ENCODE results near the gene MSRB2. TPM values are rescaled to one million over a fixed set of nuclear protein-coding genes. Genes with fewer than 3 reads are reported as not detected.

Gene MSRB2
- total RNA-seq, 1 experiment from 2014 or later = 9.6 TPM

GRCh38 chr10:23150610-23151009, 55.2 kb downstream of the MSRB2 start:
- TF ChIP-seq SMAD4 (CRISPR knock-in tag; IDR thresholded peaks at IDR 0.05) = no peak
- TF ChIP-seq ATF6 (CRISPR knock-in tag; IDR thresholded peaks at IDR 0.05) = no peak
- no peak for TF ChIP-seq ZNF121 (CRISPR knock-in tag; IDR thresholded peaks at IDR 0.05)
- TF ChIP-seq ZNF232 (CRISPR knock-in tag; IDR thresholded peaks at IDR 0.05) = no peak
- TF ChIP-seq FOXJ3 (CRISPR knock-in tag; IDR thresholded peaks at IDR 0.05; ENCODE audit: borderline replicate concordance) = no peak
- no peak for TF ChIP-seq IRF1 (CRISPR knock-in tag; IDR thresholded peaks at IDR 0.05)
- no peak for TF ChIP-seq USF1 (CRISPR knock-in tag; IDR thresholded peaks at IDR 0.05)
- no peak for TF ChIP-seq GRHL2 (CRISPR knock-in tag; IDR thresholded peaks at IDR 0.05; ENCODE audit: insufficient replicate concordance, severe bottlenecking)
- TF ChIP-seq STAT6 (CRISPR knock-in tag; conservative IDR thresholded peaks at IDR 0.05; ENCODE audit: low read depth) = no peak
- TF ChIP-seq NFYB (CRISPR knock-in tag; conservative IDR thresholded peaks at IDR 0.05; ENCODE audit: low read depth) = no peak
- CTCF ChIA-PET = no interaction called here
- Mint-ChIP-seq H3K4me3 (no peak overlapping the region), H3K9me3 (no peaks in the 10 kb centered on the region), H3K4me1 (no peaks in the 10 kb centered on the region), H3K27me3 (ENCODE audit: low read depth) (no peaks in the 10 kb centered on the region), H3K36me3 (no peaks in the 10 kb centered on the region), H3K27ac (no peak overlapping the region)
- ATAC-seq (no peak), DNase-seq (ENCODE audit: low spot score) (no peak)
- POLR2A ChIA-PET = no interaction called here

GRCh38 chr10:23151071-23151470, 55.7 kb downstream of the MSRB2 start:
- no peak for ATAC-seq
- no peak for DNase-seq (ENCODE audit: low spot score)
- CTCF ChIA-PET = no interaction called here
- Mint-ChIP-seq H3K4me3 (no peak overlapping the region), H3K4me1 (no peaks in the 10 kb centered on the region), H3K27me3 (ENCODE audit: low read depth) (no peaks in the 10 kb centered on the region), H3K36me3 (no peaks in the 10 kb centered on the region), H3K27ac (no peak overlapping the region), H3K9me3 (no peaks in the 10 kb centered on the region)
- POLR2A ChIA-PET = no interaction called here
- TF ChIP-seq NFE2L1 (CRISPR knock-in tag; IDR thresholded peaks at IDR 0.05) = no peak
- TF ChIP-seq USF1 (CRISPR knock-in tag; IDR thresholded peaks at IDR 0.05) = no peak
- no peak for TF ChIP-seq FOXP1 (CRISPR knock-in tag; IDR thresholded peaks at IDR 0.05; ENCODE audit: borderline replicate concordance)
- TF ChIP-seq IRF1 (CRISPR knock-in tag; IDR thresholded peaks at IDR 0.05) = no peak
- no peak for TF ChIP-seq STAT6 (CRISPR knock-in tag; conservative IDR thresholded peaks at IDR 0.05; ENCODE audit: low read depth)
- no peak for TF ChIP-seq ETV6 (CRISPR knock-in tag; IDR thresholded peaks at IDR 0.05)
- no peak for TF ChIP-seq ZMAT4 (CRISPR knock-in tag; IDR thresholded peaks at IDR 0.05)
- TF ChIP-seq MLX (CRISPR knock-in tag; IDR thresholded peaks at IDR 0.05) = no peak
- TF ChIP-seq ELF4 (CRISPR knock-in tag; IDR thresholded peaks at IDR 0.05; ENCODE audit: low read depth) = no peak
- TF ChIP-seq ZNF281 (CRISPR knock-in tag; IDR thresholded peaks at IDR 0.05) = no peak
- no peak for TF ChIP-seq ZNF219 (CRISPR knock-in tag; IDR thresholded peaks at IDR 0.05; ENCODE audit: borderline replicate concordance)

Data from WTC11 (cell line).